Left lung (tissue), 10 donors: ENCODE data around the gene SOAT2. TPM values are rescaled to one million over a fixed set of nuclear protein-coding genes. Genes with fewer than 3 reads are reported as not detected.
A peak's percentile ranks its signal among the peaks of the same experiment; 100 is the strongest.

Experiments
- ATAC-seq: fragments of 200-7000 bp; cut with Tn5 transposase; one replicate; pipeline ENCODE4 v1.9.1; 2020; ENCODE audit warnings: moderate library complexity
- DNase-seq, 4 donors: peaks; one replicate each; pipeline ENCODE4 v3.0.0-alpha.2; 2013 to 2020
- H3K27ac ChIP-seq, 2 donors: fragments of 200-600 bp; sonication (generic) in 1 of 2; one replicate each; pipeline versions ENCODE4 v1.5.0 to v1.8.0; 2020 to 2021
- H3K27me3 ChIP-seq, 2 donors: fragments of 200-600 bp; sonication (generic) in 1 of 2; one replicate each; pipeline versions ENCODE4 v1.5.0 to v1.8.0; 2020 to 2021
- H3K36me3 ChIP-seq, 2 donors: fragments of 200-600 bp; sonication (generic) in 1 of 2; one replicate each; pipeline versions ENCODE4 v1.5.0 to v1.8.0; 2020 to 2021
- H3K4me1 ChIP-seq, 2 donors: fragments of 200-600 bp; one replicate each; pipeline ENCODE4 v1.8.0; 2021
- H3K4me3 ChIP-seq, 2 donors: fragments of 200-600 bp; sonication (generic) in 1 of 2; one replicate each; pipeline versions ENCODE4 v1.5.0 to v1.8.0; 2020 to 2021; ENCODE audit warnings: mild to moderate bottlenecking in 1 of 2
- H3K9me3 ChIP-seq, 2 donors: fragments of 200-600 bp; sonication (generic) in 1 of 2; one replicate each; pipeline versions ENCODE4 v1.5.0 to v1.8.0; 2020 to 2021
- CTCF ChIP-seq, 2 donors: fragments of 200-600 bp; sonication (generic) in 1 of 2; IDR thresholded peaks; one replicate each; pipeline versions ENCODE4 v1.5.0 to v1.8.0; 2021; ENCODE audit warnings: antibody characterized with exemption in 2 of 2
- intact Hi-C, 2 donors: fragments of 100-400 bp; cut with DNase I; formaldehyde crosslinking; loops; one replicate each; pipeline versions ENCODE4 v1.11.2 to v1.14.2; 2022
- polyA plus RNA-seq, 6 donors: library from polyadenylated mRNA; unstranded; fragments of 120-200 nt; gene quantifications; one replicate each; pipeline ENCODE4 v1.2.1, GENCODE V29; 2013; ENCODE audit not compliant: insufficient read length in 6 of 6
- total RNA-seq, 2 donors: library from RNA; stranded (reverse); fragmentation: NEBNext Ultra II Directional; extraction: Animal tissue kit (Norgen Biotek cat#: 25700); gene quantifications; one replicate each; pipeline ENCODE4 v1.2.1, GENCODE V29; 2021
- donor health status: DM: no; HTN: yes; CAD: no.
- donor health status: DM: no; HTN: no; CAD: no.

Gene SOAT2
- total and polyA plus RNA-seq, 8 donors = 0.13 to 0.42 (median 0.19) TPM; not detected in 2

- Histone ChIP-seq H3K4me1 (peaks cover 35 to 85% of the 10 kb centered on the region in 2 donors), H3K36me3 (peaks cover 0 to 57% of the 10 kb centered on the region in 2 donors), H3K27me3 (no peaks in the 10 kb centered on the region), H3K27ac (peak overlapping the region in 1 of 2 donors; percentile 70), H3K9me3 (no peaks in the 10 kb centered on the region), H3K4me3 (no peak overlapping the region)
- intact Hi-C loops = no loop called here
- DNase-seq = no peak
- ATAC-seq = no peak
- TF ChIP-seq CTCF (IDR thresholded peaks at IDR 0.05) = no peak
These were observed 28.8 kb upstream of the SOAT2 start for GRCh38 chr12:53074283-53074998.

GRCh38 chr12:53074999-53075370, 28.3 kb upstream of the SOAT2 start:
- H3K36me3 ChIP-seq = peaks cover 0 to 51% of the 10 kb centered on the region in 2 donors

GRCh38 chr12:53076461-53076860, 26.8 kb upstream of the SOAT2 start:
- H3K9me3 ChIP-seq = no peaks in the 10 kb centered on the region
- intact Hi-C loops = no loop called here
- no peaks in the 10 kb centered on the region for H3K27me3 ChIP-seq
- DNase-seq (no peak), ATAC-seq (no peak)
- H3K36me3 ChIP-seq = peaks cover 0 to 37% of the 10 kb centered on the region in 2 donors
- H3K4me1 ChIP-seq = peaks cover 33 to 77% of the 10 kb centered on the region in 2 donors
- H3K4me3 ChIP-seq = no peak overlapping the region
- H3K27ac ChIP-seq = peak overlapping the region in 1 of 2 donors; percentile 41
- no peak for TF ChIP-seq CTCF (IDR thresholded peaks at IDR 0.05)

More at GRCh38 chr12:53074999-53075370, 28.3 kb upstream of the SOAT2 start:
- Histone ChIP-seq H3K27ac (no peak overlapping the region), H3K9me3 (no peaks in the 10 kb centered on the region), H3K4me3 (no peak overlapping the region), H3K4me1 (peaks cover 38 to 88% of the 10 kb centered on the region in 2 donors), H3K27me3 (no peaks in the 10 kb centered on the region)
- TF ChIP-seq CTCF (IDR thresholded peaks at IDR 0.05) = no peak
- DNase-seq (no peak), ATAC-seq (no peak)
- intact Hi-C loops = no loop called here

GRCh38 chr12:53077030-53077429, 26.3 kb upstream of the SOAT2 start:
- intact Hi-C loops = no loop called here
- Histone ChIP-seq H3K4me1 (peaks cover 28 to 71% of the 10 kb centered on the region in 2 donors), H3K36me3 (peaks cover 0 to 35% of the 10 kb centered on the region in 2 donors), H3K27ac (no peak overlapping the region), H3K4me3 (no peak overlapping the region), H3K9me3 (no peaks in the 10 kb centered on the region), H3K27me3 (no peaks in the 10 kb centered on the region)
- no peak for TF ChIP-seq CTCF (IDR thresholded peaks at IDR 0.05)
- no peak for ATAC-seq
- DNase-seq = peak in 1 of 4 donors; percentile 61

- intact Hi-C loops = no loop called here
- ATAC-seq = peak; percentile 16
These were observed 24.7 kb upstream of the SOAT2 start for GRCh38 chr12:53078425-53079225.

More at GRCh38 chr12:53078425-53079225, 24.7 kb upstream of the SOAT2 start:
- no peaks in the 10 kb centered on the region for H3K9me3 ChIP-seq
- H3K4me3 ChIP-seq = peak overlapping the region; percentile 75 to 78
- H3K27me3 ChIP-seq = no peaks in the 10 kb centered on the region
- H3K36me3 ChIP-seq = peaks cover 0 to 32% of the 10 kb centered on the region in 2 donors
- TF ChIP-seq CTCF (IDR thresholded peaks at IDR 0.05) = no peak
- DNase-seq = peak in 1 of 4 donors; percentile 21
- H3K27ac ChIP-seq = peak overlapping the region; percentile 94 to 95
- peaks cover 15 to 55% of the 10 kb centered on the region in 2 donors for H3K4me1 ChIP-seq
